SHP77 (cell line): ENCODE data around the gene MT1G.

ENCODE experiments used
- DNase-seq, 2 experiments: peaks; one replicate each; lab custom pipeline; 2025; lab: John Stamatoyannopoulos, UW

The MT1G gene

DNA sequence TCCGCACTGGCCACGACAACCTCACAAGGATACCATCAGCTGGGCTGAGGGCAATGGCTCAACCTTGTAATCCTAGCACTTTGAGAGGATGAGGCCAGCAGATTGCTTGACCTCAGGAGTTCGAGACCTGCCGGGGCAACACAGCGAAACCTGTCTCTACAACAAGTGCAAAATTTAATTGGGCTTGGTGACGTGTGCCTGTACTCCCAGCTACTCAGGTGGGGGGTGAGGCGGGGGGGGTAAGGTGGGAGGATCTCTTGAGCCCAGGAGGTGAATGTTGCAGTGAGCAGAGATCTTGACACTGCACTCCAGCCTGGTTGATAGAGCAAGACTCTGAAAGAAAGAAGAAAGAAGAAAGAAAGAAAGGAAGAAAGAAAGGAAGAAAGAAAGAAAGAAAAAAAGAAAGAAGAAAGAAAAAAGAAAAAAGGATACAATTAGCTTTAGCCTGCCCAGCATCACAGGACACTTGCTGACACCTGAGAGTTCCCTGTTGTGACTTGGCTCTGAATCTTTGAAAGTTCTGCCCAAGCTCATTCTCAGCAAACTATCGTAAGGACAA lies 47.4 kb downstream of the MT1G start:
- DNase-seq, result no peak

- DNase-seq, result no peak
Observed at GRCh38 chr16:56618138-56618537, 49.7 kb downstream of the MT1G start.

DNA sequence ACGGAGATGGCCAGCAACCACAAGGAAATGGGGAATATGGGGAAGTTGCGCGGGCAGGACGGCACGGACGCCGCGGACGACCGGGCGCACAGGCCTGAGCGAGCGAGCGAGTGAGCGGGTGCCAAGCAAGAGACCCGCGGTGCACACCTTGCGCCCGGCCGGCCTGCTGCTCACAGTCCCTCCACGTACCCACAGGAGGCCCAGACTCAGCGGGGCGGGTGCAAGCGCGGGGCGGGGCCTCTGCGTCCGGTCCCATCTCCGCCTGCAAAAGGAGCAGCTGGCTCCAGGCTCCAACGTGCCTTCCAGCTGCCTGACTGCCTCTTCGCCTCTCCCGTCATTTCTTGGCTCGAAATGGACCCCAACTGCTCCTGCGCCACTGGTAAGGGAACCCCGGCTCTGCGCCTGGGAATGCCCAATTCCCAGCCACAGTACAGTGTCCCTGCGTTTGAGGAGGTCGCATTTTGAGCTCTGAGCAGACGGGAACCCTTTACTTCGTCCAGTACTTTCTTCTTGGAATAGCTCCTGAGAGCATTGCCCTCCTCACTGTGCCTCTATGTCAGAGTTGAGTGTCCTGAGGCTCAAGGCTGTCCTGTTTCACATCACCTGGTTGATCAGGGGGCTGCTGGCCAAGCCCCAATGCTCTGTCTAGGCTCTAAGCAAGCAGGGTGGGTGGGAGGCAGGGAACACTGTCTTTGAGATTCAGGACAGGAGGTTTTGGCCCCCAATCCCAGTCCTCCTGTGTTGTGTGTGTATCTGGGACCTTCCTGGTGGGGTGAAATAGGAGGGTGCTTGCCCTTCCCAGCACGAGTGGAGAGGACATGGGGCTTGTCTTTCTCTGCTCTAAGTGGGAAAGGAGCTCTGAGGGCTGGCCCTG lies 50.4 kb downstream of the MT1G start:
- no peak for DNase-seq
